GM06990 (cell line): Measurements from ENCODE around the gene NEUROG1.
A peak's percentile ranks its signal among the peaks of the same experiment; 100 is the strongest.

Experiments
- DNase-seq: peaks from one replicate; pipeline ENCODE4 v3.0.0-alpha.2; 2011; ENCODE audit not compliant: insufficient read length; ENCODE audit errors: extremely low read depth
- H3K27me3 ChIP-seq: replicated peaks from 2 replicates; pipeline ENCODE4 v1.6.0; 2011; ENCODE audit warnings: low read length; ENCODE audit not compliant: control insufficient read depth, insufficient read depth
- H3K36me3 ChIP-seq: 2 replicates; pipeline ENCODE4 v1.5.1; 2011; ENCODE audit warnings: low read length; ENCODE audit not compliant: control insufficient read depth, insufficient read depth
- H3K4me3 ChIP-seq: replicated peaks from 2 replicates; pipeline ENCODE4 v1.5.1; 2011; ENCODE audit warnings: low read depth, mild to moderate bottlenecking, control low read depth, low read length
- CTCF ChIP-seq: IDR thresholded peaks from 2 replicates; pipeline ENCODE4 v1.5.1; 2011; ENCODE audit warnings: low read length, control low read depth, mild to moderate bottlenecking, inconsistent platforms; ENCODE audit not compliant: insufficient read depth, poor library complexity, severe bottlenecking

Gene NEUROG1

GRCh38 chr5:135566422-135567400, 30.9 kb upstream of the NEUROG1 start:
- Histone ChIP-seq H3K27me3 (no peaks in the 10 kb centered on the region; the same call in none of the 2 replicates), H3K36me3 (no peaks in the 10 kb centered on the region), H3K4me3 (no peak overlapping the region)
- no peak for TF ChIP-seq CTCF
- DNase-seq = no peak

GRCh38 chr5:135565725-135566421, 30.1 kb upstream of the NEUROG1 start:
- H3K27me3 ChIP-seq = no peaks in the 10 kb centered on the region; the same call in none of the 2 replicates
- H3K36me3 ChIP-seq = no peaks in the 10 kb centered on the region
- peak; percentile 98 for TF ChIP-seq CTCF
- no peak for DNase-seq
- H3K4me3 ChIP-seq = no peak overlapping the region

GRCh38 chr5:135565266-135565665, 29.5 kb upstream of the NEUROG1 start:
- DNase-seq = no peak
- Histone ChIP-seq H3K27me3 (no peaks in the 10 kb centered on the region; the same call in none of the 2 replicates), H3K4me3 (no peak overlapping the region), H3K36me3 (no peaks in the 10 kb centered on the region)
- TF ChIP-seq CTCF = no peak

GRCh38 chr5:135564331-135564730, 28.6 kb upstream of the NEUROG1 start:
- Histone ChIP-seq H3K36me3 (no peaks in the 10 kb centered on the region), H3K4me3 (no peak overlapping the region), H3K27me3 (no peaks in the 10 kb centered on the region; the same call in none of the 2 replicates)
- no peak for DNase-seq
- no peak for TF ChIP-seq CTCF

- Histone ChIP-seq H3K4me3 (no peak overlapping the region), H3K36me3 (no peaks in the 10 kb centered on the region), H3K27me3 (no peaks in the 10 kb centered on the region; the same call in 1 of the 2 replicates)
- TF ChIP-seq CTCF = no peak
- DNase-seq = no peak
These were observed 25.5 kb upstream of the NEUROG1 start for GRCh38 chr5:135561266-135561665.
